Stimulated activated CD4-positive, alpha-beta T cell treated with anti-CD3 and anti-CD28 coated beads, Interleukin-2, amount 100 ng/mL, for 48 hours (primary cell): ENCODE measurements around the gene HSD11B1.

ENCODE experiments used
- DNase-seq, 2 donors: peaks; one replicate each; pipeline ENCODE4 v3.0.0-alpha.2; 2020

The HSD11B1 gene

DNA sequence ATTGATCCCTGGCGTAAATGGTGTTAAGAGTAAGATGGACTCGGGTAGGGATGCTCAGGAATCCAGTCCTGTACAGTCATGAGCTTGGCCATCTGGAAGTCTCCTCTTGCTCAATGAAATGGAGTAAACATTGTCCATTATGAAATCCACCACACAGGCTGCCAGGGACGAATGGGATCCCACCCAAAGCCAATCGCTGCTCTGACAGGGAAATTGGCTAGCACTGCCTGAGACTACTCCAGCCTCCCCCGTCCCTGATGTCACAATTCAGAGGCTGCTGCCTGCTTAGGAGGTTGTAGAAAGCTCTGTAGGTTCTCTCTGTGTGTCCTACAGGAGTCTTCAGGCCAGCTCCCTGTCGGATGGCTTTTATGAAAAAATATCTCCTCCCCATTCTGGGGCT, at the start of gene HSD11B1:
Gene HSD11B1 (plus strand): TSS at position 263 of the 400 bp plus-strand sequence. CDS start 97 bp downstream, at position 360.
- DNase-seq, result no peak

DNA sequence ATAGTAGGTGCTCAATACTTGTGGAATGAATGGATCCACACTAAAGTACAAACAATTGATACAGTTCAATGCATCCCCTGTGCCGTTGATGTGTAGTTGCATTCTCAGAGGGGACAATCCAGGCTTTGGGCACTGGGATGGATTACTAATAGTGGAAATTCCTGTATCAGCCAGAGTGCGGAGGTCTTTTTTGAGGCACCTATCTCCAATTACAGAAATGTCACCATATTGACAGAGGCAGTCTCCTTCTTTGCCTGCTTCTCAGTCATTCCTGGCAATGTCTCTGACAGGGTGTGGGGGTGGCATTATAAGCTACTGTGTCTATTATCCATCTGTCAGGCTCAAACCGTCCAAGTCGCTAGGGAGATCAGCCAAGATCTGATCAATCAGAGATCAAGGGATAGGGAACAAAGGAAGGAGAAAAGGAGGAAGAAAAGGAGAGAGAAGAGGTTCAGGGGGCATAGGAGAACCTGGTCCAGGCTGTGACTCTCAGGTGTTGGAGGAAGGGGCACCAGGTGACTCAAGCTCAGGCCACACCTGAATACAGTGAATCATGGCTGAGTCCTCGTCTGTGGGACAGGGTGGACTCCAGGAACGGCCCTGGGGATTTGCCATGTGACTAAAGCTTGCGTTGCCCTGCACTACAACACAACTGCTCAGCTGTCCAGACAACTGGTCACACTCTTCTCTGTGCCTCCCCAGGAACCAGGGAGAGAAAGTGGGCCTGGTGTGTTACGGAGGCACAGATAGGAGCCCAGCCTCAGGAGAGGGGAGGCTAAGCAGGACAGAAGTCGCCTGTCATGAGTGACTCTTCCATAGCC, 49.0 kb upstream of the HSD11B1 start:
- no peak for DNase-seq

DNA sequence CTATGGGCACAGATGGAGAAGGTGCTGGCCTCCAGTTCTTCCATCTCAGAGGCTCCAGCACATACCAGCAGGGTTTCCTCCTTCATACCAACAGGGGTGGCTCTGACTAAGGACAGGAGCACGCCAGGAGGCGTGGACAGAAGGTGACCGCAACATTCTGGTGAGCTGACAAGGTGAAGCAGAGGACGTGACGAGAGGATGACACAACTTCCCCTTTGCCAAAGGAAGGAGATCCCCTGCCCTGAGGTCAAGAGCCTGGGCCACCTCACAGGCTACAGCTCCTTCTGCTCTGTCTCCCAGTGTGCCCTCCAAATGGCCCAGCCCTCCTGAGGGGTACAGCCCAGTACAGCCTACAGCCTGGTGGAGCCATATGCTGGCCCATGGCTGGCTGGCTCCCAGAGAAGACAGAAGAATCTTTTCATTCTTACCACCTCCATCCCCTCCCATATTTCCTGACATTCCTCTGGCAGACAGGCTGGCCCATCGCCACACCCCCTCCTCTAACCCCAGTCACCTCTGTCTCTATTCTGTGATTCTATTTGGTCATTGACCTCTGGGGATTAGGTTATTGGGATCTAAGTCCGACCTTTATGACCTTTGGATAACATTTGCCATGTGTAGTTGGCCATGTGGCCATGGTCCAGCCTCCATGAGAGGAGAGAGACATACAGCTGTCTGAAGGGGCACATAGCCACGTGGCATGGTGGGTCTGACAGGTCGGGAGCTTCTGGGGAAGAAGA, 47.3 kb upstream of the HSD11B1 start:
- DNase-seq, result no peak

DNA sequence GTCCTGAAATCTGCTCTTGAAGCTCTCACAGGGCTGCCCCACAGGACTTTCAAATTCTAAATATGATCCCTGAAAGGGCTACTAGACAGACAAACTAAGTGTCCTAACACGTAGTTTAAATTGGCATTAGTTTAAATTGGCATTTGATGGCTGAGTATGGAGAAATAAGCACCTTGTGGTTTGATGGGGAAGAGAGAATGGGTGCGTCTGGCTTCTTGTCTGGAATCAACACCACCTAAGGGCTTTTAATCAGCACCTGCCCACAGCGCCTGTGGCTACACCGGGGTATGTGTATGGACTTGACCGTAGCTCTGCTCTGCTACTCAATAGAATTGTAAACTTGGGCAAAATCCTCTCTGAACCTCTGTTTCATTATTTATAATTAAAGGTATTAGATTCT, 46.7 kb upstream of the HSD11B1 start:
- no peak for DNase-seq

DNA sequence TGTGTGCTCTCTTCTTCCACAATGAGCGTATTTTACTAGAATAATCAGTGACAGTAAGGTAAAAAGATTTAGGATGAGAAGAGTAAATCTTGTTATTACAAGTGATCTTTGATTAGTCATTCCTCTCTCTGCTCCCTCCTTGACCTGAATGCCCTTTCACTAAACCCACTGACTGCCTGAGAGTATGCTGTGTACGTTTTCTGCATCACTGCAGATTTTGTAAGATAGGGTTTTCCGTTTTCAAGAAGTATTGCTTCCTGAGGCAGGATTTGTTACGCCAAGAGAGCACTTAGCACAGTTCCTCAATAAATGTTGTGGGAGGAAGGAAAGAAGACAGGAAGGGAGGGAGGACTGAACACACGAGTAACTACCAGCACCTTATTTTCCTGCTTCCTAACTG, 44.7 kb upstream of the HSD11B1 start:
- DNase-seq, result no peak

DNA sequence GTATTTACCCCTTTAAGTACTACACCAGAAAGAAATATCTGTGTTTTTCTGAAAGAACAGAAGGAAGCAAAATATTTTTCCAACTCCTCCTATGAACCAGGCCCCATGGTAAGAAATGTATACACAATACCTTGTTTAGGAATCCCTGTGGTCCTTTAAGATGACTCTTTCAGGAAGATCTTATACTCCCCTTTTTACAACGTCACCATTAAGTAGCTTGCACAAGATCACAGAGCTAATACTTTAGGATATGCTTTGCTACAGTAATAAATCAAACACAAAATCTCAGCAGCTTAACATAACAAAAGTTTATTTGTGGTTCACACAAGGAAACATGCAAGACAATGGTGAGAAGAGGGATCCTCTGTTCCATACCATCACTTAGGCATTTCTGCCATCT, 43.6 kb upstream of the HSD11B1 start:
- DNase-seq, result no peak

DNA sequence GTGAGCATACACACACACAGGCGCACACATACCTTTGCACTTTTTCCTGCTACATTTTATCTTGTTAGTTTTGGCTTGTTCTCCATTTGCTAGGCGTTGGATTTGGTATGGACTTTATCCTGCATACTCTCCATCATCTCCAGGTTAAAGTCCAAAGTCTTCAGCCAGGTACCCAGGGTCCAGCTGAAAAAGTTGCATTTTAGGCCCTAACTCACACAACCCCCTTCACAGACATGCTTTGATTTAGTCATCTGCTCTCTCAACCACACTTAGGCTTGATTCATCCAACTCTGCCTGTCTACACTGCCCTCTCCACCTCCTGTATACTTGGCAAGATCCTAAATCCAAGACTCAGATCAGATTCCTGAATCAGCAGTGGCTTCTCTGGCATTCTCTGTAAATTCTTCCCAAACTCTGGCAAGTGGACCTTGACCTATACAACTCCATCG, 41.7 kb upstream of the HSD11B1 start:
- DNase-seq, result no peak

DNA sequence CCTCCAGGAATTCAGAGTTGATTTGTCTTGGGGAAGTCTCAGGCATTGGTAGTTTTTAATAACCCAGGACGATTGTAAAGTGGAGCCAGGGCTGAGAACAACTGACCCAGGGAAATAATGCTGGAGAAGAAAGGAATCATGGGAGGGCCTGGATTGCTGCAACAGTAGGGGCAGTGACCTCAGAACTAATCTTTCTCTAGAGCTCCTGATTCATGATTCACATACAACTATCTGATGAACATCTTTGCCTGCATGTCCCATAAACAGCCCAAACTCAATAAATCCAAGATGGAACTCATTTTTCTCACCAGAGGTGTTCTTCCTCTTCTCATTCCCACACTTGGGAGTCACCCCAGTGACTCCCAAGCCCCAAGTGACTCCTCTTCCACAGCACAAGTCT, 37.5 kb upstream of the HSD11B1 start:
- DNase-seq, result no peak

DNA sequence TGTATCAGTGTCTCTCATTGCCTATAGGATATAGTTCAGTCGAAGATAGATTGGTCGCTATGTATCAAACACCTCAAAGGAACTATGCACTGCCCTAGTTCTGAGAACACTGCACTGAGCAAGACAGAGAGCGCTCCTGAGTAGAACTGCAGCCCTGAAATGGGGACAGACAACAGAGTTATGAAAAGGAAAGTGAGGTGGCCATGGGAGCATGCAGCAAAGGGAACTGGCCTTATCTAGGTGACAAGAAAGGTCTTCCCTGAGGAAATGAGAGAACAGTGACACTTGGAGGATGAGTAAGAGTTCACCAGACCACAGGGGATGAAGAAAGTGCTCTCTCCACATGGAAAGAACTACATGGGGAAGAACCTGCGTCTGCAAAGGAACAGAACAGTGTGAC, 36.9 kb upstream of the HSD11B1 start:
- DNase-seq, result no peak

DNA sequence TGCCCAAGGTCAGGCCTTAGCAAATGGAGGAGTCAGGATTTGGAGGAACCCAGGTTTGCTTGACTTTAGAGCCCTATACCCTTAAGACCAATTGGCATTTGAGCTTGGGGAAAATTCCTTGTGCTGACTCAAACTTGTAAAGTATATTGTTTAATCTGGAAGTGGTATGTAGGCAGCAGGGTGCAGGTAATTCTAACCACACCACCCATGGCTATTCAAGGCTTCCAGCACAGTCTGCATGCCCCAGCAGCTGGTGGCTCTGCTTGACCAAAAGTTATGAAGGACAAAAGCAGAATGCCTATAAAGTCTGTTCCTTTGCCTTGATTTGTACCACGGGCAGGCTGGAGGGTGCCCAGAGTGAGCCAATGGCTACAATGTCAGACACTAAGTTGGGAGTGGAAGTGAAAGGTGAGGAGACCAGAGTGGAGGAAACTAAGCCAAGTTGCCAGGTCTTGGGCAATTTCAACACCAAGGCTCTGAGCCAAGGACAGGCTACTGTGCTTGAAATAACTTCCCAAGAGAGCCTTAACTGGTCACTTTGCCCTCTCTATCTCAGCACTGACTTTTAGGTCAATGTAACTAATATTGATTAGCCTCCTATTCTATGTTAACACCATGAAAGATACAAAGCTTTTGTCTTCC, 34.1 kb upstream of the HSD11B1 start:
- DNase-seq, result no peak

DNA sequence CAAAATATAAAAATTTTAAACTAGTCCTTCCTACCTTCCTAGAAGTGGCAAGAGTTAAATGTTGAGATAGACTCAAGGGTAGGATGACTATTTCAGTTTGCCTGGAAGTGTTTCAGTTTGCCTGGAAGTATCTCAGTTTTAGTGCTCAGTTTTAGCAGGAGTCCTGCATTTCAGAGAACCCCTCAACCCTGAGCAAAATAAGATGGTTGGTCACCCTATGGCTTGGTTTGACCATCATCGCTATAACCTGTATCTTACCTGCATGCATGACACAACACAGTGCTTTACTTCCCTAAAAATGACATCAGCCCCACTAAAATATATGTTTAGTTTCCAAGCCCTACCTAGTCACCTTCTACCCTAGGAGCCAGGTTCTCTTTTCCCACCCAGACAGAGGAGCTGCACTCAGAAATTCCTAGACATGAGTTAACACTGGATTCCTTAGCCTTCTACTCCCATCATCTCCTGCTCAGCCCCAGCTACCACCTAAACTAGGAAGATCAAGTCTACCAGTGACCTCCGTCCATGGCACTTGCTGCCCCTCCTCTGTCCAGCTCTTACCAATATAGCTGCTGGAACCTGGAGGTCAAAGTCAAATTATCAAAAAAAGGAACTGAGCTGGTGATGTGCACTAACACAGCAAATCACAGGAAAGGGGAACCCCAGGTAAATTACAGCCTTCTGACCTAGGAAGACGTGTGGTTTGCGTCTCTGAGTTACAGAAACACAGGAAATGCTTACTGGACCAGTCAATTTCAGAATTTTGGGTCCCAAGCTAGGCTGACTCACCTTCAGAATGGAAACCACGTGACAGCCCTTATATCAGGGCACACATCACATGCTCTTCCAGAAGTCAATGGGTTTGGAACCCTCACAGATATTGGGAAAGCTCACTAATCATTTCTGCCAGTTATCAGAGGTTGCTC, 31.7 kb upstream of the HSD11B1 start:
- DNase-seq, result peak in 1 of 2 donors; percentile 33

DNA sequence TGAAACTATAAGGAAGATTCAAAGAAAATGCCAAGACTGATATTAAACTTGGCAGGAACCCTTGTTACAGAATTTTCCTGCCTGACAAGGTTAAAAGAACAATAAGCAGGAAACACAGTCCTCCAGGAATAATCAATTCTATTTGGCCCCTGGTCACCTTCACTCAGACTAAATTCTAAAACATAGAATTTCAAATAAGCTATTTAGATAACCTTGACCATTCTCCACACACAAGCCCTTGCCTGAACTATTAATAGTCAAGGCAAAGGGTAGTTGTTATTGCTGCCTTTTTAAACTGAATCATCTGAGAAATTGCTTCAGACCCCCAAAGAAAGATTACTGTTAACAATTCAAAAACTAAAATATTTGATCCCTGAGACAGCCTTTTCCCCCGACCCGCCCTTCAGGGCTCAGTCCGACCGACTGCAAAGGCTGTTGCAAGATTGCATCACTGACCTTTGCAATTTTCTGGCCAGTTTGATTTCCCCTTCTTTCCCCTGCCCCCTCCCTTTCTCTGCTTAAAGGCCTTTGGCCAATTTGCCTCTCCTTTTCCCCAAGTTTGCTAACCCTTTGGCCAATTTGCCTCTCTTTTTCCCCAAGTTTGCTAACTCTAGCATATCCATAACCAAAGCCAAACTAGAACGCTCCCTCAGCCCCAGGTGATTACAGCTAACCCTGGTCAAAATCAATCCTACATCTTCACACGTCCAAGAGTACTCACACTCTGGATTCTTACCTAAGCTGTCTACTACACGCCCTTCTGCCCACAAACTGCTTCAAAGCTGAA, 30.8 kb upstream of the HSD11B1 start:
- DNase-seq, result no peak

DNA sequence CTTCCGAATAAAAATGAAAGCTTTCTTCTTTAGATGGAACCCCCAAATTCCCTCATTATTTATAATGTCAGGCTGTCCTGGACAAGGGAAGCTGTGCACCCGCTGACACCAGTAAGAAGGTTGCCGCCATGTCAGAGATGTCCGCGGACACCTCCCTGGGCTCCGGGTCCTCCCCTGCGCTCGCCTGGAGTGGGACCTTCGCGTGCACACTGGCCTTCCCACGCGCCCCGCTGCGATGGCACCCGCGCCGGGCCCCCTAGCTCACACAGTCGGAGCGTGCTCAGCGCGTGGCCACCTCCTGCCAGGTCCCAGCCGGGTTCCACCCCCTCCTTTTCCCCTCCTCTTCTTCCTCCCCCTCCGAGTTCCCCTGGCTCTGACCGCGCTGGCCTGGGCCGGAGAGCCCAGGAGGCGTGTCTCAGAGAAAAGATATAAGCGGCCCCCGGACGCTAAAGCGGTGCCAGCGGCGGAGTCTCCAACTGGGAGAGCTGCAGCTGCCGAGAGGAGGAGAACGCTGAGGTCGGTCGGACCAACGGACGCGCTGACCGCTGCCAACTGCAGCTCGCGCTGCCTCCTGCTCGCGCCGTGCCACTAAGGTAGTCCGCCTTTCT, 29.6 kb upstream of the HSD11B1 start, which contains the start of gene G0S2:
Gene G0S2 (plus strand): TSS at position 456 of the 608 bp plus-strand sequence. CDS start 273 bp downstream, outside the sequence.
- DNase-seq, result peak in 1 of 2 donors; percentile 30

DNA sequence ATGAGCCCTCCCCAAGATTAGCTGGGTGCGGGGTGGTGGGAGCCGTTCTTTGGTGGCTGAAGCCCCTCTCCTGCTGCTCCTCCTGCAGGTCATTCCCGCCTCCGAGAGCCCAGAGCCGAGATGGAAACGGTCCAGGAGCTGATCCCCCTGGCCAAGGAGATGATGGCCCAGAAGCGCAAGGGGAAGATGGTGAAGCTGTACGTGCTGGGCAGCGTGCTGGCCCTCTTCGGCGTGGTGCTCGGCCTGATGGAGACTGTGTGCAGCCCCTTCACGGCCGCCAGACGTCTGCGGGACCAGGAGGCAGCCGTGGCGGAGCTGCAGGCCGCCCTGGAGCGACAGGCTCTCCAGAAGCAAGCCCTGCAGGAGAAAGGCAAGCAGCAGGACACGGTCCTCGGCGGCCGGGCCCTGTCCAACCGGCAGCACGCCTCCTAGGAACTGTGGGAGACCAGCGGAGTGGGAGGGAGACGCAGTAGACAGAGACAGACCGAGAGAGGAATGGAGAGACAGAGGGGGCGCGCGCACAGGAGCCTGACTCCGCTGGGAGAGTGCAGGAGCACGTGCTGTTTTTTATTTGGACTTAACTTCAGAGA, 29.0 kb upstream of the HSD11B1 start:
- no peak for DNase-seq

DNA sequence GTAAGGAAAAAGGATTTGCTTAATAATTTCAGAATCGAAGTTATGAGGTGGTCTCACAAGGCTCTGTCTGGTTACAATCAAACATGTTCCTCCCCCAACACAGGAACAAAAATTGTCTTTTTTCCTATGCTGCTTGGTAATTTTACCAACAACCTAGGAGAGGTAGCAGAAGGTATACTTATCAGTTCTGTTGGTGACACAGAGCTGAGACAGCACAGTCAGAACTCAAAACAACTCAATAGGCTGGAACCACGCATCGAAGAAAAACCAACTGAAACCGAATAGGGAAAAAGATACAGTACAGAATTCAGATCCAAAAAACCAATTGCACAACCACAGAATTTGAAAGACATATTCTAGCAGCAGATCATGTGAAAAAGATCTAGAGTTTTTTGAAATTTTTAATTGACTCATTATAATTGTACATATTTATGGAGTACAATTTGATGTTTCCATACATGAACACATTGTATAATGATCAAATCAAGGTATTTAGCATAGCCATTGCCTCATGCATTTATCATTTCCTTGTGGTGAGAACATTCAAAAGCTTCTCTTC, 25.6 kb upstream of the HSD11B1 start:
- DNase-seq, result no peak

DNA sequence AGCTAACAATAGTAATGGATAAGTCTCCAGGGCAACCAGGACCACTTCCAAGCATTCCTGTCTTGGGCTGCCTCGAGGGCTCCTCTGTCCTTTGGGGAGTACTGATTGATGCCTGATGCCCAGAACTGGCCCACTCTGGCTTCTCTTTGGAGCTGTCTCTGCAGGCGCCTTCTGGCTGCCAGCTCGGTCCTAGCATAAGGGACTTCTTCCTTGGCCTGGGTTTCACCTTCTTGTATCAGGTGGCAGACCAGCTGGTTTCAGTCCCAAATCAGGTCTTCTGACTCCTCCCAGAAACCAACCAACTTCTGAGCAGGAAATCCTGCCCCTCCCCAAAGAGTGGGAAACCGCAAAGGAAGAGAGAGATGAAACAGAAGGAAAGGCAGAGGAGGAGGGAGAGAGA, 18.8 kb upstream of the HSD11B1 start:
- DNase-seq, result no peak

DNA sequence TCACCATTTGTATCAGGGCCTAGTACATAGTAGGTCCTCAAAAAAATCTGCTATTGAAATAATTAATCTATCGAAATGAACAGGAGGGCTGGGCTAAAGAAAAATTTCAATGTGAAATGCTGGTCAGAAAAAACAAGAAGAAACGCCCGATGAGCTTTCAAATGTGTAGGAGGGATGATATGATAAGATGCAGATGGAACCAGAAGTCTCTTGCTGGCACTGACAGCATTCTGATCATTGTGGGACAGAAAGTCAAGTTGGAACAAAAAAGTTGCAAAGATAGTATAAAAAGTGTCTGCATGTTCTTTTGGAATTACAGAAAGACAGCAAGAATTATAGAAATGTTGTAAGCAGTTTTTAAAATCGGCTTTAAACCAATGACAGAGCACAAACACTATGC, 18.3 kb upstream of the HSD11B1 start:
- no peak for DNase-seq

DNA sequence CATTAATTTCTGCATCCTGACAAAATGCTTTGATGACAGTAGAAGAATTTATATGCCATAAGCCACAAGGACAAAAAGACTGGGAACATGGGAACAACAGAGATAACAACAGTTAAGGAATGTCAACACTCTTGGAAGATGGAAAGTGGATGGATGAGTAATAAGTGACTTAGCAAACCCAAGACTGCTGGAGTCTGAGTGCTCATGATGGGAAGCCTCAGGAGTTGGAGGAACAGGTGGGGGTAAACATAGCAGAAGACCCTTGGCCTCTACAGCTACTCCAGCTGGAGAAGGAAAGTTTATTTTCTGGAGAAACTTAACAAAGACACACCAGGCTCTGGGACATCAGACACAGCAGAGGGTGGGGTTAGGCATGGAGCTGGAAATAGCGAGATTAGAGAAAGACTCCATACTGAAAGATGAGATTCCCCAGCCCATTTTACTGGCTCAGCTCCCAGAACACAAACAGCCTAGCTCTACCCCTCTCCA, 15.9 kb upstream of the HSD11B1 start:
- no peak for DNase-seq

DNA sequence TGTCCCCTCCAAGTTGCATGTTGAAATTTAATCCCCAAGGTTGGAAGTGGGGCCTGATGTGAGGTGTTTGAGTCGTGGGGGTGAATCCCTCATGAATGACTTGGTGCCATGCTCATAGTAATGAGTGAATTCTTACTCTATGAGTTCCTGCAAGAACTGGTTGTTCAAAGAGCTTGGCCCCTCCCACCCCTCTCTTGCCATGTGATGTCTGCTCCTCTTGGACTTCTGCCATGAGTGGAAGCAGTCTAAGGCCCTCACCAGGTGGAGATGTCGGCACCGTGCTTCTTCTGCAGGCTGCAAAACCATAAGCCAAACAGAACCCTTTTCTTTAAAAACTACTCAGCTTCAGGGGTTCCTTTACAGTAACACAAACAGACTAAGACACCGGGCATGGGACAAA, 15.2 kb upstream of the HSD11B1 start:
- DNase-seq, result no peak

DNA sequence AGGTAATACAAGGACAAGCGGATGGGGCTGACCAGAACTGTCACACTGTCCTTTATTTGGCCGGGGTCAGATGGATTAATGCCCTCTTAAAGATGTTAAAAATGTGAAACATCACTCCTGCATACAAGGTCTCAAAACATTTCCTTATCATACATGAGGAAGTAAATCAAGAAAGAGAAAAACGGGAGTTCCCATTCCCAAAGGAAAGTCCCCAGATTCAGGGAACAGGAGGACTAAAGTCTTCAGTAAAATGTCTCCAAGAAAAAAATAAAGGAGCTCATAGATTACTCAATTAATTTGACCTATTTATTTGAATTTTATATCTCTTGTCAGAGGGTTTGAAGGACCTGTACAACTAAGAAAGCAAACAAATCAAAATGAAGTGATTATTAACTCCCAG, 13.4 kb upstream of the HSD11B1 start:
- no peak for DNase-seq
